ENCODE measurements around the gene ACADL. TPM values are rescaled to one million over a fixed set of nuclear protein-coding genes. Genes with fewer than 3 reads are reported as not detected.

Gene ACADL
- 100 to 1,000 TPM in 2 of 4 donors, 10 to 100 TPM in 2; 45.3 to 167 (median 101) TPM for total RNA-seq

DNA sequence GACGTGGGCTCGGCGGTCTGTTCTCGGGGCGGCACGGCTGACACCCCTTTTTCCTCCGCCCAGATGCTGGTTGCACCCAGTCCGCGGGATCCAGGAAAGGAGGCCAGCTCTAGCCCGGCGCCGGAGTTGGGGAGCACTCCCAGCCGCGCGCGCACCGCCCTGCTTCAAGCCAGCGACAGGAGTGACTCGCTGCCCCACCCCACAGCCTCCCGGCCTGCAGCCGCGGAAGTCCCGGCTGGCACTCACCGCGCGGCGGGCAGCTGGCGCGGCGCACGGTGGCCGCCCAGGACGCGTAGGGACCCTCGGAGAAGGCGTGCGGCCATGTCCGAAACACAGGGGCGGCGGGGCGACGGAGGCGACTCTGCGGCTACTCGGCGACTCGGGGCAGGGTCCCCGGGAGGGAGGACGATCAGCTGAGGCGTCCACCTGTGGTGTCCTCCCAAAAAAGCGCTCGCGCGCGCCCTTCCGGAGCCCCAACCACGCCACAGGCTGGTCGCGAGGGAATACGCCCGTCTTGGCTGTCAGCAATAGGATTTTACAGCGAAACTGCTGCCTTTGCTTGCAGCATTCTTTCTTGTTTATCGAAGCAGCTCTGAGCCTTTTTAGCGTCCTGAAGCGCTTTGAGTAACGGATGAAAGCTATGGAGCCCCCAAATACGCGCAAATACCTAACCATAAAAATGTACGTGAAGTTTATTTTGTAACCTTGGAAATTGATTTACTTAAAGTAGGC lies at the start of gene ACADL:
TSS of gene ACADL (minus strand) at position 507 of the 732 bp plus-strand sequence. CDS start at position 323, 184 bp downstream.
- Histone ChIP-seq H3K4me1 (peaks cover 0 to 30% (median 1%) of the 10 kb centered on the region in 4 donors), H3K36me3 (peaks cover 0 to 4% (median 0%) of the 10 kb centered on the region in 3 donors), H3K27ac (peak within 1 kb of the TSS; percentile 78 to 91 (median 84)), H3K9me3 (no peaks in the 10 kb centered on the region), H3K4me3 (peak within 1 kb of the TSS; percentile 51 to 65 (median 62)), H3K27me3 (peaks cover 0 to 10% of the 10 kb centered on the region in 2 donors)
- TF ChIP-seq POLR2A (IDR thresholded peaks at IDR 0.05), result peak in 1 of 2 donors; percentile 60
- TF ChIP-seq EP300 (IDR thresholded peaks at IDR 0.05), result peak in 1 of 2 donors; percentile 48
- TF ChIP-seq, protein P1, sequence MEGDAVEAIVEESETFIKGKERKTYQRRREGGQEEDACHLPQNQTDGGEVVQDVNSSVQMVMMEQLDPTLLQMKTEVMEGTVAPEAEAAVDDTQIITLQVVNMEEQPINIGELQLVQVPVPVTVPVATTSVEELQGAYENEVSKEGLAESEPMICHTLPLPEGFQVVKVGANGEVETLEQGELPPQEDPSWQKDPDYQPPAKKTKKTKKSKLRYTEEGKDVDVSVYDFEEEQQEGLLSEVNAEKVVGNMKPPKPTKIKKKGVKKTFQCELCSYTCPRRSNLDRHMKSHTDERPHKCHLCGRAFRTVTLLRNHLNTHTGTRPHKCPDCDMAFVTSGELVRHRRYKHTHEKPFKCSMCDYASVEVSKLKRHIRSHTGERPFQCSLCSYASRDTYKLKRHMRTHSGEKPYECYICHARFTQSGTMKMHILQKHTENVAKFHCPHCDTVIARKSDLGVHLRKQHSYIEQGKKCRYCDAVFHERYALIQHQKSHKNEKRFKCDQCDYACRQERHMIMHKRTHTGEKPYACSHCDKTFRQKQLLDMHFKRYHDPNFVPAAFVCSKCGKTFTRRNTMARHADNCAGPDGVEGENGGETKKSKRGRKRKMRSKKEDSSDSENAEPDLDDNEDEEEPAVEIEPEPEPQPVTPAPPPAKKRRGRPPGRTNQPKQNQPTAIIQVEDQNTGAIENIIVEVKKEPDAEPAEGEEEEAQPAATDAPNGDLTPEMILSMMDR (IDR thresholded peaks at IDR 0.05), result peak in 1 of 5 experiments; percentile 24
- 0 to 1% methylated on average over 36 to 45 of the region's 69 CpGs for WGBS, 2 donors
- peak; percentile 63 to 71 for DNase-seq (ENCODE audit: low spot score in 2 of 2)

GRCh38 chr2:210271300-210271699 lies 46.1 kb upstream of the ACADL start:
- TF ChIP-seq, protein P1 (IDR thresholded peaks at IDR 0.05), result no peak
- TF ChIP-seq EP300 (IDR thresholded peaks at IDR 0.05) (no peak), POLR2A (IDR thresholded peaks at IDR 0.05) (no peak)
- H3K9me3 ChIP-seq, result no peaks in the 10 kb centered on the region
- no peaks in the 10 kb centered on the region for H3K27me3 ChIP-seq
- DNase-seq (ENCODE audit: low spot score in 2 of 2), result no peak
- no peak overlapping the region for H3K27ac ChIP-seq
- no peaks in the 10 kb centered on the region for H3K36me3 ChIP-seq
- no peaks in the 10 kb centered on the region for H3K4me1 ChIP-seq
- no peak overlapping the region for H3K4me3 ChIP-seq

- H3K27ac ChIP-seq, result no peak overlapping the region
- no peaks in the 10 kb centered on the region for H3K27me3 ChIP-seq
- no peak for DNase-seq (ENCODE audit: low spot score in 2 of 2)
- H3K36me3 ChIP-seq, result no peaks in the 10 kb centered on the region
- H3K9me3 ChIP-seq, result no peaks in the 10 kb centered on the region
- TF ChIP-seq, protein P1 (IDR thresholded peaks at IDR 0.05), result no peak
- no peak for TF ChIP-seq POLR2A (IDR thresholded peaks at IDR 0.05)
- TF ChIP-seq EP300 (IDR thresholded peaks at IDR 0.05), result no peak
- no peak overlapping the region for H3K4me3 ChIP-seq
- 25 to 30% methylated on average over 3 of the region's 3 CpGs for WGBS, 2 donors
- no peaks in the 10 kb centered on the region for H3K4me1 ChIP-seq
Observed at GRCh38 chr2:210269148-210269547, 43.9 kb upstream of the ACADL start.

DNA sequence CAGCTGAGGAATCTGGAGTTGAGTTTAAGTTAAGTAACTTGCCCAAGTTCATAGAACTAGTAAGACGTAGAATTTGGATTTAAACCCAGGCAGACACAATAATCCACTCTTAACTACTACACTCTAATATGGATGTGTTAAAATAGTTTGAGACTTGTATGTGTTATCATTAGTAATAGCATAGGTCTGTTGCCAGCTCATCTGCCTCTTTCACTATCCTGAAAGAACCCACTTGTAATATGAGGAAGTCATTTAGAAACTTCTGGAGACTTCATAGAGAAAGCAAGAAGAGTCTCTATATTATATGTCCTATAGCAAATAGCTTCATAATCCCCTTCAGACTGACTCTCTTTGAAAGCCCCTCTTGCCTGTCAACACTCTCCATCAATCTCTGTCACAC lies 43.0 kb upstream of the ACADL start:
- H3K4me3 ChIP-seq, result no peak overlapping the region
- WGBS, 2 donors, result 90 to 98% methylated on average over 1 of the region's 1 CpG
- H3K27me3 ChIP-seq, result no peaks in the 10 kb centered on the region
- H3K27ac ChIP-seq, result no peak overlapping the region
- TF ChIP-seq, protein P1 (IDR thresholded peaks at IDR 0.05), result no peak
- TF ChIP-seq EP300 (IDR thresholded peaks at IDR 0.05) (no peak), POLR2A (IDR thresholded peaks at IDR 0.05) (no peak)
- no peak for DNase-seq (ENCODE audit: low spot score in 2 of 2)
- H3K36me3 ChIP-seq, result no peaks in the 10 kb centered on the region
- H3K9me3 ChIP-seq, result no peaks in the 10 kb centered on the region
- no peaks in the 10 kb centered on the region for H3K4me1 ChIP-seq

DNA sequence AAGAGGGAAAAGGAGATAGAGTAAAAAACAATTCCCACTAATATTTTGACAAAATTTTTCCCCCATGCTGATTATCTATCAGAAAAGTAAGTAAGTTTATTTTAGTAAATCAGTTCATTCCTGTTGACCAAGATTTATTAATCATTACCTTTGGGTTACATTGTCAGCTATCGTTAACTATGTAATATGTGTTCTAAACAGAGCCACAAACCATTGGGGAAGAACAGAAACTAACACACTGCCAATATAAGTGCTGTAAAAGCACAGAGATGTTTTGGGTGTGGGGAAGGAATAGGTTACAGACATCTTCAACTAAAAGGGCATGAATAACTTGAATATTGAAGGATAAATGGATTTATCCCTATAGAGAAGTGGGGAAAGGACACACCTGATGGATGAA lies 42.5 kb upstream of the ACADL start:
- no peaks in the 10 kb centered on the region for H3K4me1 ChIP-seq
- no peak for DNase-seq (ENCODE audit: low spot score in 2 of 2)
- H3K27me3 ChIP-seq, result no peaks in the 10 kb centered on the region
- H3K27ac ChIP-seq, result no peak overlapping the region
- no peaks in the 10 kb centered on the region for H3K9me3 ChIP-seq
- 88 to 96% methylated on average over 1 of the region's 1 CpG for WGBS, 2 donors
- TF ChIP-seq POLR2A (IDR thresholded peaks at IDR 0.05) (no peak), EP300 (IDR thresholded peaks at IDR 0.05) (no peak)
- TF ChIP-seq, protein P1 (IDR thresholded peaks at IDR 0.05), result no peak
- no peak overlapping the region for H3K4me3 ChIP-seq
- no peaks in the 10 kb centered on the region for H3K36me3 ChIP-seq
